Spleen (tissue), 11 donors: ENCODE results near the gene MATK. TPM values are rescaled to one million over a fixed set of nuclear protein-coding genes. Genes with fewer than 3 reads are reported as not detected.
A peak's percentile ranks its signal among the peaks of the same experiment; 100 is the strongest.

Experiments
- DNase-seq: peaks from one replicate; pipeline ENCODE4 v3.0.0-alpha.2; 2020
- H3K27ac ChIP-seq, 8 donors: fragments of 200-600 bp; sonication (generic) in 7 of 8; 1 replicate in 4 of 8; 2 replicates in 4 of 8; pipeline versions ENCODE4 v1.5.0 to v1.8.0; 2016 to 2021; ENCODE audit warnings: inconsistent platforms in 4 of 8, mild to moderate bottlenecking in 4 of 8, moderate library complexity in 1 of 8
- H3K27me3 ChIP-seq, 7 donors: fragments of 200-600 bp; sonication (generic) in 6 of 7; replicated peaks in 1 of 7; 1 replicate in 4 of 7; 2 replicates in 3 of 7; pipeline versions ENCODE4 v1.5.0 to v1.8.0; 2016 to 2021; ENCODE audit warnings: inconsistent platforms in 3 of 7, mild to moderate bottlenecking in 1 of 7
- H3K36me3 ChIP-seq, 6 donors: fragments of 200-600 bp; sonication (generic) in 5 of 6; 1 replicate in 4 of 6; 2 replicates in 2 of 6; pipeline versions ENCODE4 v1.5.0 to v1.8.0; 2016 to 2021; ENCODE audit warnings: inconsistent platforms in 2 of 6
- H3K4me1 ChIP-seq, 6 donors: fragments of 200-600 bp; sonication (generic) in 5 of 6; 1 replicate in 3 of 6; 2 replicates in 3 of 6; pipeline versions ENCODE4 v1.5.0 to v1.8.0; 2016 to 2021; ENCODE audit warnings: inconsistent platforms in 3 of 6
- H3K4me3 ChIP-seq, 8 donors: fragments of 200-600 bp; sonication (generic) in 7 of 8; 1 replicate in 4 of 8; 2 replicates in 4 of 8; pipeline versions ENCODE4 v1.5.0 to v1.8.0; 2016 to 2021; ENCODE audit warnings: inconsistent platforms in 4 of 8, mild to moderate bottlenecking in 4 of 8, moderate library complexity in 2 of 8
- H3K9me3 ChIP-seq, 8 donors: fragments of 200-600 bp; sonication (generic) in 7 of 8; 1 replicate in 4 of 8; 2 replicates in 4 of 8; pipeline versions ENCODE4 v1.5.0 to v1.8.0; 2016 to 2021; ENCODE audit warnings: inconsistent platforms in 4 of 8
- CTCF ChIP-seq, 11 experiments: fragments of 200-600 bp in 7 of 11; fragments of 450-650 bp in 4 of 11; sonication (generic) in 4 of 11; IDR thresholded peaks in 8 of 11; conservative IDR thresholded peaks in 3 of 11; 1 replicate in 7 of 11; 2 replicates in 4 of 11; pipeline versions ENCODE4 v1.4.0 to v1.8.0; 2016 to 2021; ENCODE audit warnings: antibody characterized with exemption in 11 of 11, inconsistent platforms in 4 of 11, mild to moderate bottlenecking in 1 of 11
- POLR2A ChIP-seq, 3 donors: fragments of 450-650 bp; IDR thresholded peaks; one replicate each; pipeline ENCODE4 v1.5.1; 2017; ENCODE audit warnings: antibody characterized with exemption in 3 of 3, mild to moderate bottlenecking in 1 of 3
- POLR2AphosphoS5 ChIP-seq, 3 donors: sonication (generic); formaldehyde crosslinking; IDR thresholded peaks; one replicate each; pipeline ENCODE4 v1.5.1; 2017; ENCODE audit warnings: antibody characterized with exemption in 3 of 3
- WGBS, 5 donors: extraction: QIAGEN DNeasy Blood & Tissue Kit in 3 of 5; methylation state at CpG; one replicate each; pipeline versions ENCODE4 v1.1.5 to v1.1.7; 2013 to 2018; 5-methylcytosine and 5-hydroxymethylcytosine counted together
- intact Hi-C: fragments of 100-400 bp; cut with DNase I; formaldehyde crosslinking; loops from one replicate; pipeline ENCODE4 v1.15.0; 2023; ENCODE audit warnings: low total_unique reads
- polyA plus RNA-seq, 3 donors: library from polyadenylated mRNA; stranded (reverse); fragments of 200-250 nt; gene quantifications; one replicate each; pipeline ENCODE4 v1.2.1, GENCODE V29; 2013
- total RNA-seq, 7 donors: library from RNA; depleted of rRNA in 3 of 7; stranded (reverse); fragments of >200 nt in 3 of 7; fragmentation: NEBNext Ultra II Directional in 4 of 7; extraction: Animal tissue kit (Norgen Biotek cat#: 25700) in 4 of 7; gene quantifications; one replicate each; pipeline versions ENCODE4 v1.1.0 to v1.2.1, GENCODE V29; 2016 to 2021
- donor health status: healthy with polysubstance abuse.
- donor health status: DM: no; HTN: no; CAD: no; lungs with moderate emphysema.
- donor health status: DM: no; HTN: no; CAD: no.
- donor health status: Bipolar disorder and iron deficiency.
- donor health status: healthy.
- donor health status: DM: no; HTN: no; CAD: no.
- donor health status: DM: yes; HTN: yes; CAD: no.

The MATK gene
- total and polyA plus RNA-seq, 10 donors, result 8.1 to 22.6 (median 16.6) TPM

GRCh38 chr19:3790941-3791340 is 4.8 kb upstream of the MATK start:
- Histone ChIP-seq H3K9me3 (peaks cover 0 to 10% (median 4%) of the 10 kb centered on the region in 8 donors), H3K27ac (no peak overlapping the region), H3K4me3 (no peak overlapping the region), H3K27me3 (peaks cover 0 to 13% (median 2%) of the 10 kb centered on the region in 7 donors), H3K4me1 (peaks cover 0 to 9% (median 4%) of the 10 kb centered on the region in 6 donors), H3K36me3 (no peaks in the 10 kb centered on the region)
- no peak for DNase-seq
- TF ChIP-seq CTCF (IDR thresholded peaks at IDR 0.05 in 8 of 11, conservative IDR thresholded peaks at IDR 0.05 in 3 of 11) (no peak), POLR2A (IDR thresholded peaks at IDR 0.05) (no peak), POLR2AphosphoS5 (IDR thresholded peaks at IDR 0.05) (no peak)
- WGBS, 5 donors, result 75 to 92% (median 83%) methylated on average over 7 of the region's 7 CpGs
- intact Hi-C loops, result no loop called here

GRCh38 chr19:3790209-3790734 is 4.1 kb upstream of the MATK start:
- no peak overlapping the region for H3K4me3 ChIP-seq
- H3K9me3 ChIP-seq, result peaks cover 0 to 8% (median 3%) of the 10 kb centered on the region in 8 donors
- no peak for DNase-seq
- WGBS, 5 donors, result 72 to 85% (median 81%) methylated on average over 6 of the region's 6 CpGs
- no peak for TF ChIP-seq POLR2AphosphoS5 (IDR thresholded peaks at IDR 0.05)
- H3K27me3 ChIP-seq, result peaks cover 0 to 20% (median 9%) of the 10 kb centered on the region in 7 donors
- peaks cover 3 to 16% (median 10%) of the 10 kb centered on the region in 6 donors for H3K4me1 ChIP-seq
- H3K27ac ChIP-seq, result peak overlapping the region in 2 of 8 donors; percentile 13 to 61
- H3K36me3 ChIP-seq, result no peaks in the 10 kb centered on the region
- intact Hi-C loops, result no loop called here

- Histone ChIP-seq H3K4me1 (peaks cover 4 to 26% (median 19%) of the 10 kb centered on the region in 6 donors), H3K9me3 (peaks cover 0 to 8% (median 3%) of the 10 kb centered on the region in 8 donors), H3K36me3 (peaks cover 0 to under 1% (median 0%) of the 10 kb centered on the region in 6 donors), H3K27ac (peak overlapping the region in 5 of 8 donors; percentile 36 to 68 (median 48)), H3K27me3 (peaks cover 0 to 30% (median 16%) of the 10 kb centered on the region in 7 donors), H3K4me3 (no peak overlapping the region)
- peak; percentile 74 for DNase-seq
- WGBS, 5 donors, result 46 to 58% (median 53%) methylated on average over 15 to 16 of the region's 16 CpGs
- intact Hi-C loops, result no loop called here
- TF ChIP-seq POLR2A (IDR thresholded peaks at IDR 0.05) (no peak), POLR2AphosphoS5 (IDR thresholded peaks at IDR 0.05) (no peak), CTCF (IDR thresholded peaks at IDR 0.05 in 8 of 11, conservative IDR thresholded peaks at IDR 0.05 in 3 of 11) (no peak)
Measured at GRCh38 chr19:3788996-3789778, 3.0 kb upstream of the MATK start.

GRCh38 chr19:3785451-3785937 is 687 bp downstream of the MATK start:
- peaks cover 4 to 30% (median 20%) of the 10 kb centered on the region in 6 donors for H3K4me1 ChIP-seq
- peak overlapping the region; percentile 54 to 82 (median 57) for H3K4me3 ChIP-seq
- intact Hi-C loops, result no loop called here
- H3K27ac ChIP-seq, result peak overlapping the region in 7 of 8 donors; percentile 43 to 86 (median 77)
- peak; percentile 77 for DNase-seq
- peaks cover 6 to 27% (median 24%) of the 10 kb centered on the region in 8 donors for H3K9me3 ChIP-seq
- TF ChIP-seq CTCF (IDR thresholded peaks at IDR 0.05 in 8 of 11, conservative IDR thresholded peaks at IDR 0.05 in 3 of 11) (no peak), POLR2A (IDR thresholded peaks at IDR 0.05) (no peak), POLR2AphosphoS5 (IDR thresholded peaks at IDR 0.05) (no peak)
- 0 to 1% (median 1%) methylated on average over 19 to 47 of the region's 47 CpGs; no CpG with 5 or more reads in 1 of the 5 donors for WGBS, 5 donors
- H3K36me3 ChIP-seq, result peaks cover 0 to 29% (median 0%) of the 10 kb centered on the region in 6 donors
- H3K27me3 ChIP-seq, result peaks cover 0 to 50% (median 23%) of the 10 kb centered on the region in 7 donors
